ENCODE results near the gene SH3GL1.

The SH3GL1 gene

DNA sequence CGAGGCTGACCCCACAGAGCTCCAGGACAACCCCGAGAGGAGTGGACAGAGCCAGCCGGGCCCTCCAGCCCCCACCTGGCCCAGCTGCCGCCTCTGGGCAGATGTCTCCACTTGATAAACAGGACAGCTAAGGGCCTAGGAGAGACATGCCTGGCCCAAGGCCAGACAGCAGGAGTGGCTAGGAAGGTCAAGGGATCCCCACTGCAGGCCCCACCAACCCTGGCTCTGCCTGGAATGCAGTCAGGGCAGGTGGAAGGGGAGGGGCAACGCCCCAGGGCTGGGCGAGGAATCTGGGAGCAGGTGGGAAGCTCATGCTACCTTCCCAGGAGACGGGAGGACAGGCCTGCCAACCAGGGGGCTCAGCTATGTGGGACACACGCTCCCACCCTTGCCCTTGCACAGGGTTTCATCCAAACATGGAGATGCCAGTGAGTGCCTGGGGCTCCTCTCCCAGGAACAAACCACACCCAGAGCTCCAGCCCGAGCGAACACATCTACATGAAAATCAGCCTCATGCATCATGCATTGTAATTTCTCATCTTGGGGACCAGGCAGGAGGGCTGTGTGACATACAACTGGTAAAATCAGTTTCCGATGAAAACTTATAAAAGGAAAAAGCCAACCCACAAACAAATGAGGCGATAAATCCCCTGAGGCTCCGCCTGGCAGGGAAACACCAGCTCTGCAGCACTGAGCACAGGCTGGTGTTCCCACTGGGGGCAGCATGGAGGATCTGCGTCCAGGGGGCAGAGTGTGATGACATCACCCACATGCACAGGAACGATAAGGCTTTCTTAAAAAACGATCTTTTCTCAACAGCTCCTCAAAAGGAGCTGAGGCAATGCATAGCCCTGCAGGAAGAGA is 25.0 kb downstream of the SH3GL1 start:
- no peak for DNase-seq

DNA sequence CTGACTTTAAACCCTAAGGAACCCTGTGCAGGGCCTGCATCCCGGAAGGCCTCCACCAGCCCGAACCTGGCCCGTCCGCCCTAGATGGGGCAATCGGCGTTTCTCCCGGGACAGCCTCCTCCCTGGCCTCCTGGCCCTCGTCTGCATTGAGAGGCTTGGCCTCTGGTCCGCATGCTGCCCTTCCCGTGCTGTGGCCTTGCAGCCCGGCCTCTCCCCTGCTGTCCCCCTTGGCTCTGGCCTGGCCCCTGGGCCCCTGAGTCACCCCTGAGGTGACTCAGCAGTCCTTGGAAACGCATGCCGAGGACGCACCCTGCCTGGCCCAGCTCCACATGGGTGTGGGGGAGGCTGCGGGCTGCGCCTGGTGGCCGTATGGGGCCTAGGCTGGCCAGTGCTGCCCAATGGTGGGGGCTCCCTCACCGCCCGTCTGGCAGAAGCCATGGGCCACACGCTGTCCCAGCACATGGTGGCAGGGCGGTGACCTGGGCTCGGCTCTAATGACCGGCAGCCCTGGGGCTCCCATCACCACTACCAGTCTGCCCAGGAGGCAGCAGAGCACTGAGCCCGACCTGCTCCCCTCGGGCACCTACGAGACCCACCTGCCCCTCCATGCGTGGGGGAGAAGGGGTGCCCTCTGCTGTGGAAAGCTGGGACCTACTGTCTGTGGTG is 25.7 kb downstream of the SH3GL1 start:
- no peak for DNase-seq

DNA sequence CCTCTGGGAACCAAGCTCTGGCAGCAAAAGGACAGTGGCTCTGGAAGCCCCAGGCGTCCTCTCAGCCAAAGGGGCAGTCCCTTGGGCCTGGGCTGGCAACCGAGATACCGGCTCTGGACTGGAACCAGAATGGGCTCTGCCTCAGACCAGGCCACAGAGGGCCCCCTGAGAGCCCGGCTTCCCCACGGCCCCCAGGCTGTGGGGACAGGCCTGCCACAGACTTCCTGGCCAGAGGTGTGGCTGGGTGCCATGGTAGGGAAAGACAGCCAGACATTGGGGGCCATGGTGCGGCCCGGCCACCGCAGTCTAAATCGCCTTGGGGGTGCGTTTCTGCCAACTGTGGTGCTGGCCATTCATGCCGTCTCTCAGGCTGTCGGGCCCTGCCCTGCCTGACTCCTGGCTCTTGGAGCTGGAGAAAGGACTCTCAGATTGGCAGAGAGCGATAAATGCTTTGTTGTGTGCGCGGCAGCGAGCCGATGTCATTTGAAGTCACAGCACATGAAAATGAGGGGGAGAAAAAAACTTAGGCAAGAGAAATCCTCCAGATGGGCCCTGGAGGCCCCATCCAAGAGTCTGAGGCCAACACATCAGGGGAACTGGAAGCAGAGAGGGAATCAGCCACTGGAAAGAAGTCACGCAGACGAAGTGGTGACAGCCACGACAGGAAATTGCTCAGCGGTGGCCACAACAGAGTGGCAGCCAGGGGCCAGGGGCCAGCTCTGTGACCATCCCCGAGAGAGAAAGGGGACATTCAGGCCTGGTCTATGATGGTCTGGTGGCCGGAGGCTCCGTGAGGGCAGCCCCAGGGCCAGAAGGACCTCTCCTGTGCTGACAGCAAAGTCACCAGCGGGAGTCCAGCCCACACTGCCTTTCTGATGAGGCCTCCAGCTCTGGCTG is 26.5 kb downstream of the SH3GL1 start:
- DNase-seq: no peak

DNA sequence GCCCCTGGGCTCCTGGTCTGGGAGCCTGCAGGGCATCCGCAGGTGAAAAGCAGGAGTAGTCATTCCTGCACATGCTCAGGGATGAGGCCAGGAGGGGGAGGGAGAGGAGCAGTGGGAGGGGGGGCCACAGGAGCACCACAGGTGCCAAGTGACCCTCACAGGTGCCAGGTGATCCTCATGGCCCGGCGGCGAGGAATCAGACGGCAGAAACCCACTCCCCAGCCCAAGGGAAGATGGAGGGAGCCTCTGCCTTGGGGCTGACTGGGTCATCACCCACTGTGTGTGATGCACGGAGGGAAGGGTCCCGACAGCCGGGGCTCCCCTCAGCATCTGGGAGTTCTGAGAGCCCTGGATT is 27.4 kb downstream of the SH3GL1 start:
- DNase-seq: no peak

DNA sequence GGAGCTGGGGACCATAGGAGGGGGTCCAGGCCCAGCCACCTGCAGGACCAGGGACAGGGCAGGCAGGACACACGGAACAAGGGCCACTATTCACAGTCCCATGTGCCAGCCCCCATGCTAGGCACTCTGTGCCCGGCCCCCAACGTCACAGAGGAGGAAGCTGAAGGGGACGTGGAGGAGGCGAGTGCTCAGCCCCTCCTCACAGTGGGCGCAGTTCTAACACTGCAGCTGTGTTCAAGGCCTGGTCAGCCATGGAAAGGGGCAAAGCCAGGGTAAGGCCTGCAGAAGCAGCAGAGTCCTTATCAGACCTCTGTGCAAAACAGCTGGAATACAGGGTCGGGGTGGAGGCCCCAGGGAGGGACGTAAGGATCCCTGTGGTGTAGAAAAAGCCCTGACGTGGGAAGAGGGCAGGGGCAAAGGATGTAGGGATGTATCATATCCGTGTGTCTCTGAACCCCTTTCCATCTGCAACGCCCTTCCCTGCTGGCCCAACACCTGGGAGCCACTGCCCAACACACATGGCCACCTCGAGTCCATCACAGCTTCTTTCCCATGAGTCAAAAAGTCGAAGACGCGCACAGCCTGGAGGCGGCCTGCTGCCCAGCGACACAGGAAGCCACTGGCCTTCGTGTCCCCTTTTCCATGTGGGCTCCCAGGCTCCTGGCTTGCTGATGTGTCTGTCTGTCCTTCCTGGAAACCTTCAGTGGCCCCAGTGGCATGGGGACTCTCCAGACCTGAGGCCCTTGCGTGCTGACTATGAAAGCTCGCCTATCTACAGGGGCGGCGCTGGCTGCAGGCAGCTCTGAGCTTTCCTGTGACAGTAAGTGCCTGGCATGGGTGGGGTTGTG is 28.0 kb downstream of the SH3GL1 start:
- no peak for DNase-seq

DNA sequence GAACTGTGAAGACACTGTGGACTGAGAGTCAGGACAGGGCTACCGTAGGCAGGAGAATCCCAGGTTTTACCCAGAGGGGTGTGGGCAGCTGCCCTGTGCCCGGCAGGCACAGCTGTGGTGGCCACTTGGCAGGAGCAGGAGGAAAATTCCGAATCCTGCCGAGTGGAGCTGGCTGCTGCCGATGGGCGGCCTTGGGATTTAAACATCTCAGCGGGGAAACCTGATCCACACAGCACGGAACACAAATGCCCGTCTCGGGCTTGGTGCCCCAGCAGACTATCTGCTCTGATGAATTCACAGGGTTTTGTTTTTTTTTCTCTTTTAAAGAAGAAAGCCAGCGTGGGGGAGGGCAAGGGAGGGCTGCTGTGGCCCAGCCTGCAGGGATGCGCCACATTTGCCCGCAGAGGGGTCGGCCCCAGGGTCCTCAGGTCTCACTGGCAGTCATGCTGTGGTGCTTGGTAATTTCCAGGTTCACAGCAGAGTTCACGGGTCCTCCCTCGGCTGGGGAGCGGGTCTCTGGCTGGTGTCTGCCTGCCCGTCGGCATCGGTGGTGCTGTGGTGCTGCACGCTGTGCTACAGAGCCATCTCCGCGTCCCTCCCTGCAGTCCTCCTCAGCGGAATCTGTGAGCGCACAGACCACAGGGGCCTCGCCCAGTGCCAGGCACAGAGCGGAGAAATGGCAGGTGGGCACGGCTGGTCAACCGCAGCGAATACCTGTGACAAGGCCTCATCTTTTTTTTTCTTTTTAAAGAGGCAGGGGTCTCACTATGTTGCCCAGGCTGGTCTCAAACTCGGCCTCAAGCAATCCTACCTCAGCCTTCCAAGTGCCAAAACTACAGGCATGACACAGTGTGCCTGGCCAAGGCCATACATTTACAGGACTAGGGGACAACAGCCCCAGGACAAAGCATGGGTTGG is 28.8 kb downstream of the SH3GL1 start:
- no peak for DNase-seq

DNA sequence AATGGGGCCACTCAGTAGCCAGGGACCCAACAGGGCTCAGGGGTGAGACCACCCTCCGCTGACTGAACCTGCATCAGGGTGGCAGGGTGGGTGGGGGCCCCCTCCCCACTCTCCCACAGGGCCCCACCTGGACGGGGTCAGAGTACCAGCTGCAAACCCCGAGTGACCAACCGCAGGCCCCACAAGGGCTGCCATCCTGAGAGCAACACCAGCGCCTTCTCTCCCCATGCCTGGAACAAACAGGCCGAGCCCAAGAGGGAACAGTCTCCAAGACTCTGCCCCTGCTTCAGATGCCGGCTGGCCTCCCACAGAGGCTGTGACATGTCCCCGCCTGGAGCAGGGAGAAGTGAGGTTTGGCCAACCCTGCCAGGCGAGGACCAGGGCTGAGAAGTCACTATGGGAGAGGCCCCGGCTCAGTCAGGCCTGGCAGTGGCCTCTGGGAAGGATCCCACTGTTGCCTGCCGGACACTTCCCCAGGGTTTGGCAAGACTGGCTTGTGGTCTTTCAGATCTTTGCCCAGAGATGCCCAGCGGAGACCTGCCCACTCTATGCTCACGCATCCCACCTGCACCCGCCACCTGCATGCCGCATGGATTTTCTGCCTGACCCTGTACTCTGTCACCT is 29.8 kb downstream of the SH3GL1 start:
- DNase-seq: no peak

DNA sequence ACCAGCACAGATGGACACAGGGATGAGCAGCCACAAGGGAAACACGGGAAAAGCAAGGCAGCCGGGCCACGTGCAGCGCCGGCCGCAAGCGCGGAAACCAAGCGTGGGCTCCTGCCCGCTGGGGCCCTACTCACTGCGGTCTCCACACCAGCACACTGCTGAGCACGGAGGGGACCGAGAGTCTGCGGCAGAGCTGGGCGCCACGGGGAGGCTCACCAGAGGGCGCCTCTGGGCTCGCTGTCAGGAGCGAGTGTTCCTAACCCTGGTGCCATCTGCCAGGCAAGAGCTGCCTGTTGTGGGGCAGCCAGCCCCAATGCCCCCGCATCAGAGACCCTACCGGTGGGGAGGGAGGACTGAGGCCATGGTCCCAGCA is 30.5 kb downstream of the SH3GL1 start:
- DNase-seq: peak; percentile 69

DNA sequence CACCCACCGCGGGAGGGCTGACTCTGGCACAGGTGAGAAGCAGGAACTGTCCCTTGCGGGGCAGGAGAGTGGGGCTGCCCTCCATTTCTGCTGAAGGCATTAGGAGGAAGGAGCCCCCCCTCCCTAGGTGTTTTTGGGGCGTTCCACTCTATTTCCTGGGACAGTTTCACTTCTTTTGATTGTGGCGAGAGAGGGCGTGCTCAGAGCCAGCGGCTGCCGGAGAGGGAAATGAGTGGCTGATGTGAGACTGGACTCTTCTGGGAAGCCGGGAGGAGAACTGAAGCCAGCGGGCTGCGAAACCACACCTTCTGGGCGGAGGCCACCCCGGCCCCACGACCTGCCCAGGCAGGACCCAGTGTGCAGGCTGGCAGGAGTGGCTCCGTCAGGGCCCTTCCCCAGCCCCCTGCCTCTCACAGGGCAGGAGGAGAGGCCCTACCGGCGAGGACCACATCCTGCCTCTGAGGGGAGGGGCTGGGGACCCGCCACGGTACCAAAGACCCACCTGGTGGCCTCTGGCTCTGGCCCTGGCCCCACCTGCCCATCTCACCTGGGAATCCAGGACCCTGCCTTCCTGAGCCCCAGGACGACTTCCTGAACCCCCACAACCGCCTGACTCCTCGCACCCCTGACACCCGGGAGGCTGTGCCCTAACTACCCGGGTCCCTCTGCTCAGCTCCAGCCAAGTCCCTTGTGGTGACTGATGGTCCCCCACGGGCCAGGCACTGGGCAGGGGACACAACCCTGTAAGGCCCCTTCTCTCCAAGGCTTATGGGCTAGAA is 31.0 kb downstream of the SH3GL1 start:
- peak; percentile 82 for DNase-seq

DNA sequence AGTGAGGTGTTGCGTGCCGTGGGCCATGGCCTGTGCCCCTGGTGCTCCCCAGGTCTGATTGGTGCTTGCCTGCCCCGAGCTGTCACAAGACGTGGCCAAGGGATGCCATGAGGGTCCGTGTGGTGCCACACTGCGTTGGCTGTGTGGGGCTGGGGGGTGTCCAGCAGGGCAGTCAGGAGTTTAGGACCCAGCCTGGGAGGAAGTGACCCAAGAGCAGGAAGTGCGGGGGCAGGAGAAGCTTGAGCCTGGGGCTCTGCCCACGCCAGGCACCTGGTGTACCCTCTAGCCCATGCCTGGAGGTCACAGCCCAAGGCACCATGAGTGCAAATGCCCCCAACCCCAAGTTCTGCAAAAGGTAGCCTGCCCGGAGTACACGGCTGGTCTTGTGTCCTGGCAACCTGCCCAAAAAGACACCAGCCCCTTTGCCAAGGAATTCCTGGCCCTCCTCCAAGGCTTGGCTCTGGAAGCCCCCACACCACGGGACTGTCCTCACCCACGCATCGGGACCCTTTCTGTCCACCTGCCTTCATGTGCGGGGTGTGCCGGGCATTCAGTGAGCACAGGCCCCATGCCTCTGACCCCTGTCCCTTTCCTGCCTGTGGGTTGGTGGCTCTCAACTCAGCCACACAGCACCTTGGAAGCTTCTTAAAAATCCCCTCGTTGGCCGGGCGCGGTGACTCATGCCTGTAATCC is 32.1 kb downstream of the SH3GL1 start:
- no peak for DNase-seq

DNA sequence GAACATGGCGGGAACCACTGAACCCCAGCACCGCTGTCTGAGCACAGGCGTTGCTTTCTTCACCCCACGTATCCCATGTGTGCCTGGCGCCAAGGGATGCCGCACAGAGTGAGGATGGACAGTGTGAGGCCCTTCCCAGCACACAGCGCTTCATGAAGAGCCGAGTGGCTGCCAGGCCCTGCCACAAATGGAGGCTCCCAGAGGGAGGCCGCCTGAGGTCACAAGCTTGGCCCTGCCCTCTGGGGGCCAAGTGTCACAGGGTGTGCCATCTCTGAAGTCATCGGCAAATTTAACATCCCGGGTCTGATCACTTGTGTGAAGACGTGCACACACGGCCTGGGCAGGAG is 32.6 kb downstream of the SH3GL1 start:
- no peak for DNase-seq

DNA sequence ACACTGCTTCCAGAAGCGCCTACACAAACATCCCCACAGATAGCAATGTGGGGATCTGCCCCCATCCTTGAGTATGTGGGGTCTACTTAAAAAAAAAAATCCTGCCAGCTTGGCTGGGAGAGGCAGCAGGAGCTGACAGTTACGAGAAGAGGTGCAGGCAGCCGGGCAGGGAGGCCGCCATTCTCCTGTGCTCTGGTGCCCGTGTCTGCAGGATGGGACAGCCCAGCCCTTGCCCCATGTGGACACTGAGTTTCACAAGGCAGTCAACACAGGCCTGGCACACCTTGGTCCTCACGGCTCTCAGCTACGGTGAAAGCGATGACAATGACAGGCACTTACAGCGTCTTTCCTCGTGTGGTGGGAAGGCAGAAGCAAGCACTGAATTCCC is 33.0 kb downstream of the SH3GL1 start:
- no peak for DNase-seq

DNA sequence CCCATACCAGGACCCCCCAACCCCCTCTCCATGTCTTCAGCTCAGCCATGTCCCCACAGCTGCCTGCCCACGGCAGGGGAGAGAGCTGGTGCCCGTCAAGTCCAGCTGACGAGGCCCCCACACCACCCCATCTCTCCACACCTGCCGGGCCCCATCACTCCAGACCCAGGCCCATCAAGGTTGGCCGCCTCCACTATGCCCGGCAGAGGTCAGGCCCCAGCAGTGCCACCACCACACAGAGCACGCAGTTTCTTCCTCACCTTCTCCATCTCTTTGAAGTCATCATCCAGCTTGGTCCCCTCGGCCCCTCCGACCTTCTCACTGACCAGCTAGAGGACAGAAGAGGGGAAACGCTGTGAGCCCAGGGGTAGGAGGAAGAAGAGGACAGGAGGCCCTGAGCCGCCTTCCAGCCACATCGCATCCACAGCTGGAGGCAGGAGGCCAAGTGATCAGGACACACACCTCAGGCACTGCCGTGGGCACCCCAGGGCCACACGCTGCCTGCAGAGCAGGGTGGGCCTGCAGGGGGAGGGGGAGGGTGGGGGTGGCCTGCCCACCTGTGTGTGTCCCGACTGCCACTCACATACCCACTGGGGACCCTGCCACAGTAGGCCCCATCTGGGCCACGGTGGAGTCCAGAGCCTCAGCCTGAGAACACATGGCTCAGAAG is 33.5 kb downstream of the SH3GL1 start:
- no peak for DNase-seq

DNA sequence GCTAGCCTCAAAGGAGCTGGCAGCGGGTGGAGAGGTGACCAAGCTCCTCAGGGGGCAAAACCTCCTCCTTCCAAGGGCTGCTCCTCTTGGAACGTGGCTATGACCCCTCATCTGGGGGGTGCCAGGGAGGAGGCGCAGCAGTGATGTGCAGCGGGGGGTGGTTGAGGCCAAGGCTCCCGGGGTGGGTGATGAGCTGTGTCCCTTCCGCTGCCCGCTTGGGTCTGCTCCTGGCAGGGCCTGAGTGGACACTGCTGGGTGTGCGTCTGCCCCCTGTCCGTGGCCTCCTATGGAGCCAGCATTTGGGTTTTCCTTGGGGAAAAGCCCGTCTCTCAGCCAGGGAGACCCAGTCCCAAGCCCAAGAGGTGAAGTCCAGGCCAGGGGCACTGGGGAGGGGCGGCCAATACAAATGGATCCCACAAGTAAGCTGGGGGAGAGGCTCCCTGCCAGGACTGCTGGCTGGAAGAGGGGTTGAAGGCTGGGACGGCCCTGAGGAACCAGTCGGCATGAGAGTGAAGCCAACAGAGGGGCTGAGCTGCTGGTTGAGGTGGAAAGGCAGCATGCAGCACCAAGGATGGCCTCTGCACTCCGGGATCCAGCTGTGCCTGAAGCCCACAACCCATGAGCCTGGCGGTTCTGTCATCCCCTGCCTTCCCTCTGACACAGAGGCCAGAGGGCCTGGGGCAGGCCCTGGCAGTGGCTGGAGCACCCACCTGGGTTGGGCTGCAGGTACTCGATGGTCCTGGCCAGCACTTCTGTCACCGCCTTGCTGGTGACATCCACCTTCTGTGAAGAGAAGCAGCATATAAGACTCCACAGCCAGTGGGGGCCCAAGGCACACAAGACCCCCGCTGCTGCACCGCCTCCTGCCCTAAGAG is 34.3 kb downstream of the SH3GL1 start:
- DNase-seq: no peak

DNA sequence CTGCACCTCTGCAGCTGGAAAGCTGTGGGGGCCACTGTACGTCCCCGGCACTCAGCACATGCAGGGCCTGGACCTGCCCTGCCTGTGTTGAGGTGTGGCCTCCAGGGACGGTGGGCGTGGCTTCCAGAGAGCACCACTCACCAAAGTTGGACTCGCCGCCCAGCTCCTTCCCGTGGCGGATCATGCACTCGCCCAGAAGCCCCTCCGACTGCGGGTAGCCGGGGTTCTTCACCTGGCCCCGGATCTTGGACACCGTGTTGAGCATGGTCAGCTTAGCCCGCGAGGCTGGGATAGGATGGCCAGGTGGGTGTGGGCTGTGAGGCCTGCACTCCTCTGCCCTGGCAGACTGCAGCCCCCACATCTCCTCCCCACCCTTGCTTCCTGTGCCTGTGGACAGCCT is 35.0 kb downstream of the SH3GL1 start:
- DNase-seq: no peak

DNA sequence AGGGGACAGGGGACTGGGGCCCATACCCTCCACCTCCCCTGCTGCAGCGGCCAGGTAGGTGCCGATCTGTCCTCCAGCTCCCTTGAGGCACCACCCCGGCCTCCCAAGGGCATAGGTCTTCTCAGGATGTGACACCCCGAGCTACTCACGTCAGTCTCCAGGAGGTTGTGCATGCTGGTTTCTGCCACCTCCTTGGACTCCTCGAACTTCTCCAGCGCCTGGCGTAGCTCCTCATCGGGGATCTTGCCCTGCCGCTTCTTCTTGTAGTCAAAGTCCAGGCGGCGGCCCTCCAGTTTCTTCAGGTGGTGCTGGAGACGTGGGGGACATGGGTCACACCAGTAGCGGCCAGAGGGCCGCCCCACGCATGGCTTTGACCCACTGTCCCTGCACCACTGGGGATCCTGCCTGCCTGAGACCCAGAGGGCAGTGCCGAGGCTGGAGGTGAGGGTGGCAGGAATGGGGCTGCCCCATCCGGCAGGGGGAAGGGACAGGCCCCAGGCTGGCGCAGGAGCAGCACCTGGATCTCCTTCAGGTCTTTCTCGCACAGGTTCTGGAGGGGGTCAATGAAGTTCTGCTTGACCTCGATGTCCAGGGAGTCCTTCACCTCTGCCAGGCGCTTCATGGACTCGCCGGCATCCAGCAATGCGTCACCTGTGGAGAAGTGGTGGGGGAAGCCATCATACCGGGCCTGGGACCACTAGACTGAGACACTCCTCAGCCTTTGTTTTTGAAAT is 36.6 kb downstream of the SH3GL1 start:
- DNase-seq: no peak

DNA sequence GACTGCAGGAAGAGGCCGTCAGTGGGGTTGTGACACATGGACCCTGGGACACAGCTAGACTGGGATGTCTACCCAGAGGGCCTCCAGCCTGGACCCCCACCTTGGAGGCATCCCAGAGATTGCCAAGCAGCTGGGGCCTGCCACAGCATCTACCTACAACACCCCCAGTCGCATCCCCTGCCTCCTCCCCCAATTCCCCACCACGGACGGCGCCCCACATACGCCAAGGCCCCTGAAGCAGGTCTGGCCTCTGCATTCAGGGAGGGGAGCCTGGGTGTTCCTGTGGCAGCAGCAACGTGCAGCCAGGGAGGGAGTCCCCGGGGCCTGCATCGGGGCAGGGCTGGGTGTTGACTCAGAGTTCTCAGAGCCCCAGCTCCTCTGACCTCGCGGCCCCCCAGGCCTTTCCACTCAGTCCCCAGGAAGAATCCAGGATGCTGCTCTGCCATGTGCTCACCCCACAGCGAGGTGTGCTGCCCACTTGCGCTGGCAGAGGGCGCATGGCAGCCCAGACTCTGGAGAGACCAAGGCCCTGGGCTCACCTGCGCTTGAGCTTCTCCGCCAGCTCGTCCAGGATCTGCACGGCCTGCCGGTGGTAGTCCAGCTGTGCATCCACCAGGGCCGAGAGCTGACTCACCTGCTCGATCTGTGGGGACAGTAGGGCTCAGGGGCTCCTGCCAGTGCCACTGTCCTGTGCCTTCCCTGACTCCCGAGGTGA is 37.4 kb downstream of the SH3GL1 start:
- no peak for DNase-seq
